Right atrium auricular region (tissue), 2 donors: ENCODE results near the gene TUB. TPM values are rescaled to one million over a fixed set of nuclear protein-coding genes. Genes with fewer than 3 reads are reported as not detected.

ENCODE experiments used
- DNase-seq: peaks from one replicate; pipeline ENCODE4 v3.0.0-alpha.2; 2019; ENCODE audit warnings: low spot score
- H3K27ac ChIP-seq, 2 donors: fragments of 200-600 bp; sonication (generic); 1 replicate in 1 of 2; 2 replicates in 1 of 2; pipeline ENCODE4 v1.5.1; 2016 to 2019
- H3K27me3 ChIP-seq, 2 donors: fragments of 200-600 bp; sonication (generic); one replicate each; pipeline versions ENCODE4 v1.5.1 to v1.6.0; 2017 to 2019
- H3K36me3 ChIP-seq: fragments of 200-600 bp; sonication (generic); one replicate; pipeline ENCODE4 v1.5.1; 2016
- H3K4me1 ChIP-seq, 2 donors: fragments of 200-600 bp; sonication (generic); one replicate each; pipeline versions ENCODE4 v1.5.1 to v1.6.0; 2017 to 2019
- H3K4me3 ChIP-seq, 2 donors: fragments of 200-600 bp; sonication (generic); 1 replicate in 1 of 2; 2 replicates in 1 of 2; pipeline ENCODE4 v1.5.1; 2017 to 2019; ENCODE audit warnings: mild to moderate bottlenecking in 1 of 2, moderate library complexity in 1 of 2
- H3K9me3 ChIP-seq, 2 donors: fragments of 200-600 bp; sonication (generic); one replicate each; pipeline ENCODE4 v1.5.1; 2019
- total RNA-seq, 2 donors: library from RNA; depleted of rRNA; stranded (reverse); fragments of >200 nt; gene quantifications; one replicate each; pipeline ENCODE4 v1.1.0, GENCODE V29; 2016
- TF ChIP-seq, protein P1 (sequence below), 2 donors: fragments of 200-600 bp; sonication (generic); IDR thresholded peaks; one replicate each; pipeline ENCODE4 v1.5.1; 2019; ENCODE audit warnings: antibody characterized with exemption in 2 of 2

Gene TUB
- total RNA-seq, 2 donors from 2014 or later = 11.3 to 22.9 TPM

DNA sequence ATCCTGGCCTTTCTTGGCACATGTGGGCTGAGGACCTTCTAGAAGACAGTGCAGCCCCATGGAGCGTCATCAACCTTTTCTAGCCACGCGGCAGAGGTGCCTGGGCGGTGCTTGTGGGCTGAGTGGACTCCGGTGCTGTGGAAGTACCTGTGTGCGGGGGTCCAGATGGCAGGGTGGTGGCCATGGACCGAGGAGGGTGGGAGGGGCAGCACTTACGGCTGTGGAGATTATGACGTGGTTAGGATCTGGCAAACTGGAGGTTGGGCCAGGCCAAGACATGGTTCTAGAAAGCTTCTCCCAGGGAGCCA lies 2.0 kb downstream of the TUB start:
- Histone ChIP-seq H3K27ac (peak overlapping the region; percentile 16 to 37), H3K4me1 (peaks cover 0 to 59% of the 10 kb centered on the region in 2 donors), H3K9me3 (no peaks in the 10 kb centered on the region), H3K4me3 (no peak overlapping the region), H3K36me3 (no peaks in the 10 kb centered on the region), H3K27me3 (no peaks in the 10 kb centered on the region)
- TF ChIP-seq, protein P1, sequence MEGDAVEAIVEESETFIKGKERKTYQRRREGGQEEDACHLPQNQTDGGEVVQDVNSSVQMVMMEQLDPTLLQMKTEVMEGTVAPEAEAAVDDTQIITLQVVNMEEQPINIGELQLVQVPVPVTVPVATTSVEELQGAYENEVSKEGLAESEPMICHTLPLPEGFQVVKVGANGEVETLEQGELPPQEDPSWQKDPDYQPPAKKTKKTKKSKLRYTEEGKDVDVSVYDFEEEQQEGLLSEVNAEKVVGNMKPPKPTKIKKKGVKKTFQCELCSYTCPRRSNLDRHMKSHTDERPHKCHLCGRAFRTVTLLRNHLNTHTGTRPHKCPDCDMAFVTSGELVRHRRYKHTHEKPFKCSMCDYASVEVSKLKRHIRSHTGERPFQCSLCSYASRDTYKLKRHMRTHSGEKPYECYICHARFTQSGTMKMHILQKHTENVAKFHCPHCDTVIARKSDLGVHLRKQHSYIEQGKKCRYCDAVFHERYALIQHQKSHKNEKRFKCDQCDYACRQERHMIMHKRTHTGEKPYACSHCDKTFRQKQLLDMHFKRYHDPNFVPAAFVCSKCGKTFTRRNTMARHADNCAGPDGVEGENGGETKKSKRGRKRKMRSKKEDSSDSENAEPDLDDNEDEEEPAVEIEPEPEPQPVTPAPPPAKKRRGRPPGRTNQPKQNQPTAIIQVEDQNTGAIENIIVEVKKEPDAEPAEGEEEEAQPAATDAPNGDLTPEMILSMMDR (IDR thresholded peaks at IDR 0.05) = no peak
- DNase-seq = no peak

DNA sequence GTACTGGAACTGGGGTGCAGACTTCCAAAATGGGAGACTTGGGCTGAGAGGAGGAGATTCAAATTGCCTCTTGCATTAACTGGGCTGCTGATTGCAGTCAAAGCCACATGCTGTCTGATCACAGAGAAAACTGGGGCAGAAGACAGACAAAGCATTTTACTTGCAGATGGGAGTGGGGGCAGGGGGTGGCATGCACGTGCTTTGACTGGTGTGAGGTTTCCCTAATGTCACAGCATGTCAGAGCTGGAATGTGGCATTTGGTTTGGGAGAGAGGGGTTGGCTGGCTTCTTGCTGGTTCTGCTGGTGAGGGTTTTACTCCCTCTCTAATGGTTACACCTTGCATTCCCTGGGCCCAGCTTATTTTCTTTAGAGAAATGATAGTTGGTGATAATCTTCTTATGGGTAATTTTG lies 2.9 kb downstream of the TUB start:
- Histone ChIP-seq H3K27me3 (no peaks in the 10 kb centered on the region), H3K4me3 (no peak overlapping the region), H3K4me1 (peaks cover 0 to 59% of the 10 kb centered on the region in 2 donors), H3K27ac (peak overlapping the region in 1 of 2 donors; percentile 37), H3K9me3 (no peaks in the 10 kb centered on the region), H3K36me3 (no peaks in the 10 kb centered on the region)
- no peak for DNase-seq
- TF ChIP-seq, protein P1 (IDR thresholded peaks at IDR 0.05) = no peak

DNA sequence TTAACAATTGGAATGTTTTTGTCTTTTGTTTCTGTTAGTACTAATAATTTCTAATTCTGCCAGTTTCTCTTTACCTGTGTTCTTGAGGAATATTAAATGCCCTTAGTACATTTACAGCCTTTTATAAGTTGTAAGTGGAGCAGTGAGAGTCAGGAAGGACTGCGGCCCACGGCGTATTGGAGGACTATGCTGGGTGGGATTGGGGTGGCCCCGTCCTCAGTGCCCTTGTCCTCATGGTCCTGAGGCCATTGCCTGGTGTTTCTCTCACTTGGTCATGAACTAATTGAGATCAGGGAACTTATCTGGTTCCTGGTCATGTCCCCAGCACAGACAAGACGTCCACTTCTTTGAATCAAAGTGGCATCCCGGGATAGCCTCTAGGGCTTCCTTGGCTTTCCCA lies 3.3 kb downstream of the TUB start:
- H3K4me1 ChIP-seq = peaks cover 0 to 59% of the 10 kb centered on the region in 2 donors
- H3K36me3 ChIP-seq = no peaks in the 10 kb centered on the region
- no peak for DNase-seq
- H3K27ac ChIP-seq = no peak overlapping the region
- no peaks in the 10 kb centered on the region for H3K9me3 ChIP-seq
- no peak overlapping the region for H3K4me3 ChIP-seq
- no peaks in the 10 kb centered on the region for H3K27me3 ChIP-seq
- TF ChIP-seq, protein P1 (IDR thresholded peaks at IDR 0.05) = no peak

DNA sequence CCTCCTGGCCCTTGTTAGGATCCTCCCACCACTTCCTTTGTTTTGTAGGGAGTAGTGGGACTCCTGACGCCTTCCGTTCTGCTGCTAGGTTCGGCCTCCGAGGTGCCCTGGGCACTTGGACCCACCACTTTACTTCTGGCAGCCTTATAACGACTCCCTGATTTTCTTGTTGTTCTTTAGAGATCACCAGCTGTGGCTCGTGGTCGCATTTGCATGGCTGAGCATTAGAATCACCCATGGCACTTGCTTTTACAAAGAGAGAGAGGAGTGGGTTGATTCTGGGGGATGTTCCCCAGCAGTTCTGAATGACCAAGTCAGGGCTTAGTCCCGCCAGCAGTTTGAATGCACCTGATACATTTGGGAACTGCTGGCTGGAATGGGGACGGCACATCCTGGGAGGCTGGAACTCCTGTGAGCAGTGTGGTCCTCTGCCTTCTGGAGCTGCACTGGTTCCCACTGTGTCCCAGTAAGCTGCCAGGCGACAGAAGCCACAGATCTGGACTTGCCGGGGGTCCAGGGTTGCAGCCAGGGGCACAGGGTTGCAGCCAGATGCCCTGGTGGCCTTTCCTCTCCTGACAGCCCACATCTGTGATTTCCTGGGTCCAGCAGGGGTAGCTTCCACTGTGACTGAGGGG lies 4.1 kb downstream of the TUB start:
- Histone ChIP-seq H3K36me3 (no peaks in the 10 kb centered on the region), H3K9me3 (no peaks in the 10 kb centered on the region), H3K4me3 (no peak overlapping the region), H3K4me1 (peaks cover 0 to 59% of the 10 kb centered on the region in 2 donors), H3K27ac (no peak overlapping the region), H3K27me3 (no peaks in the 10 kb centered on the region)
- TF ChIP-seq, protein P1 (IDR thresholded peaks at IDR 0.05) = no peak
- DNase-seq = no peak

DNA sequence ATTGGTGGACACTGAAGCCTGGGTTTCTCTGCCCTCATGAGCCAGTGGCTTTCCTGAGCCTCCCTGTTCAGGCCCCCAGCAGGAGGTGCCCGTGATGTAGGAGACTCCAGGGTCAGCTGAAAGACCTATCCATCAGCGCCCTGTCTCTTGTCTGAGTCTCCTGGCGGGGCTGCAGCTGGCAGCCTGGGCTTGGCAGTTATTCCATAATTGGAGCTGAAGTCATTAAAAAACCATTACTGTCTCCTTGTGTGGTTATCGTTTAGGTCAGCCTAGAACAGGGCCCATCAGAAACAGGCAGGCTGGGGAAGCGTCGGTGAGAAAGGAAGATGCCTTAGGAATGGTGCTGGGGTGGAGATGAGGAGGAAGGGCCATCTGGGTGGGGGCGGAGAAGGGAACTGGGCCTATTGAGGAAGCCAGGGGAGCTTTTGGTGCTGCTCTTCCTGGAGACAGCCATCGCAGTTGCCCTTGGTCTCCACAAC lies 5.0 kb downstream of the TUB start:
- DNase-seq = no peak
- peaks cover 0 to 54% of the 10 kb centered on the region in 2 donors for H3K4me1 ChIP-seq
- TF ChIP-seq, protein P1 (IDR thresholded peaks at IDR 0.05) = no peak

DNA sequence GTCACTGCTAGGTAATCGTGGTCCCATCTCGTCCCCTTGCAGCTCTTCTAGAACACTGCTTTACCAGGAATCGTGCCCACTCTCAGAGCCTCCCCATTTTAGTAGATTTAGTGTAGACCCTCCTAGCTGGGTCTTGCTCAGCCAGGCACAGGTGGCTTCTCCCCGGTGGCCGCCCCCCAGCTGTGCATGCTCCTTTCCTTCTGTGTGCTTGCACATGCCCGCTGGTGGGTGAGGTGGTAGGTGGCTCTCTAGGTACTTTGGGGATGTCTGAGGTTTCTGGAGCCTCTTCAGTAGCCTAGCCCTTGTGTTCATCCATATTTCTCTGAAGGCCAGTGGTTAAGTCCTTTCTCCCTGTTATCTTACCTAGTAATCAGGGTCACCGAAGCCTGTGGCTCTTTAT lies 5.6 kb downstream of the TUB start:
- Histone ChIP-seq H3K4me3 (no peak overlapping the region), H3K9me3 (no peaks in the 10 kb centered on the region), H3K27ac (peak overlapping the region; percentile 21 to 29), H3K27me3 (no peaks in the 10 kb centered on the region), H3K4me1 (peaks cover 0 to 52% of the 10 kb centered on the region in 2 donors), H3K36me3 (no peaks in the 10 kb centered on the region)
- DNase-seq = no peak
- TF ChIP-seq, protein P1 (IDR thresholded peaks at IDR 0.05) = no peak

More for the DNA sequence above, 5.0 kb downstream of the TUB start:
- H3K4me3 ChIP-seq = no peak overlapping the region
- peak overlapping the region; percentile 21 to 29 for H3K27ac ChIP-seq
- H3K9me3 ChIP-seq = no peaks in the 10 kb centered on the region
- no peaks in the 10 kb centered on the region for H3K27me3 ChIP-seq
- H3K36me3 ChIP-seq = no peaks in the 10 kb centered on the region
